ENCODE results near the gene GNPNAT1. TPM values are rescaled to one million over a fixed set of nuclear protein-coding genes. Genes with fewer than 3 reads are reported as not detected.
A peak's percentile ranks its signal among the peaks of the same experiment; 100 is the strongest.
"Not testable (repeated sequence)": the region's sequence is repeated elsewhere in the genome, so short reads cannot be mapped to it uniquely, and the experiment has no call there.

GNPNAT1 gene
- polyA plus RNA-seq, 1 donor, result 11.9 TPM

DNA sequence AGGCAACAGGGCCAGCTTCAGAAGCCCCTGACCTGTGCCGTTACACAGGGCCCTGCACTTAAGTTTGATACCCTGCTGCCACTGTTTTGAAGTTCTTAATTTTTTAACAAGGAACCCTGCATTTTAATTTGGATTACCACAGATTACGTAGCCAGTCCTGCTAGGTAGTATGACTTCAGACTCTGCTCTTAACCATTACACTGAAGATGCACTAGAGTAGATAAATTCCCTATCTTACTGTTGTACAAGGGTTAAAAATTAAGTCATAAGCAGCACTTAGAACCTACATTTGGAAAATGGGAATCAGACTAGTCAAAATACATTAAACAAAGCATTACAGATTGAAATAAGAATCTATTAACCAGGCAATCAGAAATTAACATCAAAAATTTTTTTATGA is 2.3 kb downstream of the GNPNAT1 start:
- no peak for DNase-seq

DNA sequence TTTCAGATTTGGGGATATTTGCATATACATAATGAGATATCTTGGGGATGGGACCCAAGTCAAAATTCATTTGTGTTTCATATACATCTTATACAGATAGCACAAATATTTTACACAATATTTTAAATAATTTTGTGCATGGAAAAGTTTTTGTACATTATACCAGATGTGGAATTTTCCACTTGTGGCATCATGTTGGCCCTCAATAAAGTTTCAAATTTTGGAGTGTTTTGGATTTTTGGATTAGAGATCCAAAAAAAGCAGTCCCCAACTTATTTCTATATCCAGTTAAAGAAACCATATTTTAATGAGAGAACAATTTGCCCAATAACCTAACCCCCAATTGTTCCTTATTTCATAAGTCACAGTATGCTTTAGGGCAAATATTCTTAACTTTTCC is 4.5 kb downstream of the GNPNAT1 start:
- DNase-seq, result no peak

DNA sequence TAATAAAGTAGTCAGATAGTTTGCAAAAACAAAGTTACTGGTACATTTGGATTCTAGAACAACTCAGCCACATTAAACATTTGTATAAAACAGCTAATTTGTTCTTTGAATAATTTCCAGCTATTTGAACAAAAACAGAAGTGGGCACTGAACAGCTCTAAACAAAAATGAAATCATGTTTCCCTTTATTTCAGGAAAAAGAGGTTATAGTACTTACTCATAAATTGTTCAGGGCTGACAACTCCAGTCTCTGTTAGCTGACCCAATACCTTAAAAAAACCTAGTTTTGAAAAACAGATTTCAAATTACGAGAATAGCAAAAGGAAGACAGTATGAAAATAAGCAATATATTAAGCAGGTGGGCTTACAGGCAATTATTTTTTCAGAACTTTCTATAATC is 8.2 kb downstream of the GNPNAT1 start:
- no peak for DNase-seq

GRCh38 chr14:52781629-52782028 is 9.8 kb downstream of the GNPNAT1 start:
- DNase-seq, result no peak

DNA sequence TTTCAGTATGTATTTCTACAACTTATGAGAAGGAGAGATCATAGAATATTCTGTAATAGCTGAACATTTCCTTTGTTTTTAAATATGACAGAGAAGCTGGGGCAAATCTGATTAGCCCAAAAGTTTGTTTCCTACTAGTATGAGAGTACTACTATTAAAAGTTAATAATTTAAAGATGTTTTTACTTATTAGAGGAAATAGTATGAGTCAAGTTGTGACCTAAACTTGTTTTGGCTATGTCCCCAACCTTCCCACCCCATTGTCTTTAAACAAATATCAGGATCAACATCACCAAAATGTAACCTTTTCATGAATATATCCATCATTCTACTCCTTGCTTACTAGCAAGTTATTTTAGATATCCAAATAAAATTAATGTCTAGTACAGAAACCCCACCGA is 10.5 kb downstream of the GNPNAT1 start:
- no peak for DNase-seq

GRCh38 chr14:52778702-52779101 is 12.7 kb downstream of the GNPNAT1 start:
- no peak for DNase-seq

DNA sequence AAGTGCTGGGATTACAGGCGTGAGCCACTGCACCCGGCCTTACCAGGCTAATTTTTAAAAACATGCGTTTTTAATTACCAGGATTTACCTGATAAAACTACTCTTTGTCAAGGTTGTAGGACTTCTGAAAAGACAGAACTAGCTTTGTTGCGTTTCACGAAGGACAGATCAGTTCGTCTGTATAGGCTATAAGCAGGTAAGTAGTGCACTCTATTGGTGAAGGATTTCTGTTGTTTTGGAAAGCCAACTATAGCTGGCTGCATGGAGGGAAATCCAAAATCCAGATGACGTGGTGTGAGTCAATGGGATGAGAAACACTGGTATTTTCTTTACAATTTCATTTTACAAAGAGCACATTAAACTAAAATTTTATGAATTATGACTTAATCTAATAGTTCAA is 14.6 kb downstream of the GNPNAT1 start:
- DNase-seq, result no peak

- DNase-seq, result no peak
Observed at GRCh38 chr14:52769887-52770286, 21.5 kb downstream of the GNPNAT1 start.

GRCh38 chr14:52767058-52767833 is 24.2 kb downstream of the GNPNAT1 start:
- DNase-seq, result no peak

DNA sequence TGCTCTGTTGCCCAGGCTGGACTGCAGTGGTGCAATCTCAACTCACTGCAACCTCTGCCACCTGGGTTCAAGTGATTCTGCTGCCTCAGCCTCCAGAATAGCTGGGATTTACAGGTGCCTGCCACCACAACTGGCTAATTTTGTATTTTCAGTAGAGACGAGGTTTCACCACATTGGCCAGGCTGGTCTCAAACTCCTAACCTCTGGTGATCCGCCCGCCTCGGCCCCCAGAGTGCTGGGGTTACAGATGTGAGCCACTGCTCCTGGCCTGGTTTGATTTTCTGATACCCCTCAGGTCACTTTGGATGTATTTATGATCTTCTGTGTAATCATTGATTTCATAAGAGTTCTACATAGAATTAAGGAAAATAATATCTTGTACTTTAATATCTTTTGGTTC is 28.5 kb downstream of the GNPNAT1 start:
- DNase-seq, result not testable (repeated sequence)

GRCh38 chr14:52759145-52759544 is 32.3 kb downstream of the GNPNAT1 start:
- DNase-seq, result no peak

DNA sequence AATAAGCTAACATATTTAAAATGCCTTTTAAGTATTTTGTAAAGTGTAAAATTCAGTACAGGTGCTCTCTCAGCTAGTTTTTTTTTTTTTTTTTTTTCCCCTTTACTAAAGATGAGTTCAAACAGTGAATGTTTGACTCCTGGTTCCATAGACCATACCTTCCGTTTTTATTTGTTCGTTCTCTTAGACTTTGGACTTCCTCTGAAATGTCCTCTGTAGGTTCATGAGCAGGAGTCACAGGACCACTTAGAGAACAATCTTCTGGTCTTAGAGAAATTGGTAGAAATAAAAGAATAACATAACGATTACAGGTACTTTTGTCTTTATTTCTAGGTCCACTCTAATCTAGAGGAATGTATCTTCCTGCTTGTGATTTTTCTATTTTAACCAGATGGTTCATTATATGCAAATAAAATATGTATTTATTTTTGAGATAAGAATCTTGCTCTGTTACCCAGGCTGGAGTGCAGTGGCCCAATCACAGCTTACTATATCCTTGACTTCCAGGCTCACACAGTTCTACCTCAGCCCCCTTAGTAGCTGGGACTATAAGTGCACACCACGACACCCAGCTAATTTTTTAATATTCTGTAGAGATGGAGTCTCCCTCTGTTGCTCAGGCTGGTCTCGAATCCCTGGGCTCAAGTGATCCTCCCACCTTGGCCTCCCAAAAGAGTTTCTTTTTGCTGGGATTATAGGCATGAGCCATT is 35.6 kb downstream of the GNPNAT1 start:
- no peak for DNase-seq

DNA sequence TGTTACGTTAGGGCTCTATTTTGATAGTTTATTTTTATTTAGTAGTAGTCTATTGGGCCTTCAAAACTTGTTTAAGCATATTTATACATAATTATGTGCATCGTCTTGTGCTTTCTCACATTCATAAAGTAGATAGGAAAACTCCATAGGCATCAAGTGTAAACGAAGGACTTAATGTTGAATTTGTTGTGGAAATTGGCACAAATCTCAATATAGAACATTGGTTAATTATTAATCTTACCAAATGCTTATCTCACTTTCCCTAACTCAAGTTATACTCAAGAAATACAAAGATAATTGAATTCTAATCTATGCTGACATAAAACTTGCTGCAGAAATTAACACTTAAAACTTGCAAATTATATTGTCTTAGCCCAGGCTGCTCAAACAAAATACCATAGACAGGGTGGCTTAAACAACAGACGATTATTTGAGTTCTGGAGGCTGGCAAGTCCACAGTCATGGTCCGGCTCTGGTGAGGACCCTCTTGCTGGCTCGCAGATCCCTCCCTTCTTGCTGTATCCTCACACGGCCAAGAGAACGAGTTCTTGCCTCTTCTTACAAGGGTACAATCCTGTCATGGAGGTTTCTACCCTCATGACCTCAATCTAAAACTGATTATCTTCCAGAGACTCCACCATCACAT is 42.6 kb downstream of the GNPNAT1 start:
- no peak for DNase-seq

DNA sequence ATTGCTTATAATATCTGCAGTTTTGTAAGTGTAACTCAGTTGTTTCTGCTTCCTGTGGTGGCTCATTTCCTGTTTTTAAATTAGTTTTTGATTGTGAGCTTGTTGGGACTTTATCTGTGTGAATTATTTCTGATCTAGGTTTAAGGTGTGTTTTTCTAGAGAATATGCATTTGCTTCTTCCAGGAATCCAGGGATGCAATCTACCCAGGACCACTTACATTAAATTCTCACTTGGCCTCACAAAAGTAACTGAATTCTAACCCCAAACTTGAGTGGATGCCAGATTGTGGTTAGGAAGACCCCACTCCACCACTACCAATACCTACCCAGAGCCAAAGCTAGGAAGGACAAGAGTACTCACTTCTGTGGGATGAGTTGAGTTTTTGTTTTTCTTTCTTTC is 49.5 kb downstream of the GNPNAT1 start:
- no peak for DNase-seq

DNA sequence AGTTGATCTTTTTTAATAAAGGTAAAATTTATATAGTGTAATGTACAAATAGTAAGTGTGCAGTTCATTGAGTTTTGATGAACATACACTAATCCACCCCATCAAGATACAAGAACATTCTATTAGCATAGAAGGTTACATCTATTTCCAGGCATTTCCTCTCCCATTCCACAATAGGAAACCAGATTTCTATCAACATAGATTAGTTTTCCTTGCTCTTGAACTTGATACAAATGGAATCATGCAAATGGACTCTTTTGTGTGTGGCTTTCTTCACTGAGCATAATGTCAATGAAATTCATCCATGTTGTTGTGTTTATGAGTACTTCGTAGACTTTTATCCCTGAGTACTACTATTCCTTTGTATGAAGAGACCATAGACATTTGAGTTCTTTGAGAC is 50.7 kb downstream of the GNPNAT1 start:
- DNase-seq, result no peak

GRCh38 chr14:52738409-52738808 is 53.0 kb downstream of the GNPNAT1 start:
- DNase-seq, result no peak

- DNase-seq, result no peak
Observed at GRCh38 chr14:52735921-52736489, 55.4 kb downstream of the GNPNAT1 start.

DNA sequence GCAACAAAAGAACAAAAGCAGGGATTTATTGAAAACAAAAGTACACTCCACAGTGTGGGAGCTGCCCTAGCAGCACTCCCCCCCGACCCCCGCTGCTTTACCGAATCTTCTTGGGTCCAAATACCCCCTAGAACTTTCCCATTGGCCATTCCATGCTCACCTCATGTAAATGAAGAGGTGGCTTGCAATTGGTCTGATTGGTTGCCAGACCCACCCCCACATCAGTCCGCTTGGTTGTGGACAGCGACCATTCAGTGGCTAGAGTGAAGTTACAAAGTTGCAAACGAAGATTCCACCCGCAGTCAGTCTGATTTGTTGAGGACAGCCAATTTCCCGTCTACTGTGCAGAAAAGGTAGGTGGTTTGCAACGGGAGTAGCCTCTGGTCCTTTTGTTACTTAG is 57.6 kb downstream of the GNPNAT1 start:
- DNase-seq, result no peak

- DNase-seq, result peak; percentile 30
Observed at GRCh38 chr14:52730709-52731111, 60.7 kb downstream of the GNPNAT1 start.

DNA sequence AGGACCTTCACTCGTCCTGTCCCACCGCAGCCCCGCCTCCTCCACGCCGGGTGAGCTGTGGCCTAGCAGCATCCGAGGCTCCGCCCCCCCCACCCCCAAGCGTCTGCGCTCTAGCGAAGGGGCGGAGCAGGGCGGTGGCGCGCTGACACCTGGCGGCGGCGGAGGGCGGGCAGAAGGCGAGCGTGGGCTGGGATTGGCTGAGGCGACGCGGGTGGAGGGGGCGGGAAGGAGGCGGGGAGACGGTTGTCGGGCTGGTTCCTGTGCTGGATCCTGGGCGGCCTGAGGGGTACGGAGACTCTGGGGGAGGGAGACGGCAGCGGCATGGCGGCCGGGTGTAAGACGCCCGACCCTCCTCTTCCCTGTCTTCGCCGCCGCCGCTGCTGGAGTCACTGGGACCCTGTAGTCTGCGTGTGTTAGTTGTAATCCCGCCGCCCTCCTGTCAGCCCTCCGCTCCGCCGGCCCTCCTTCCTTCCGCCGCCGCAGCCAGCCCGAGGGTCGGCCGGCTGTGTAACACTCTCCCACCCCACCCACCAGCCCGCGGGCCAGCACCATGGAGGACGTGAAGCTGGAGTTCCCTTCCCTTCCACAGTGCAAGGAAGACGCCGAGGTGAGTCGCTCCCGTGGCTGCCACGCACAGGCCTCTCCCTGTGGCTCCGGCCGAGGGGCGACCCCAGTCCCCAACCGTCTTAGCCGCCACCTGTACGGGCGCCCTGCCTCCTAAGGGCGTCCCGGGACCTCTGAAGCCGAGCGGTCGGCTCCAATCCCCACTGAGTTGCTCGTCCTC is 61.3 kb downstream of the GNPNAT1 start, which contains the start of gene STYX:
STYX (plus strand) TSS at position 242 of the 784 bp plus-strand sequence; CDS start at position 551, 309 bp downstream.
- peak; percentile 99 for DNase-seq

- no peak for DNase-seq
Observed at GRCh38 chr14:52729585-52729924, 61.9 kb downstream of the GNPNAT1 start.

GRCh38 chr14:52729035-52729434 is 62.4 kb downstream of the GNPNAT1 start:
- DNase-seq, result not testable (repeated sequence)
